Smooth muscle cell (in vitro differentiated cells): Measurements from ENCODE around the gene UBXN1. TPM values are rescaled to one million over a fixed set of nuclear protein-coding genes. Genes with fewer than 3 reads are reported as not detected.
"Not testable (repeated sequence)": the region's sequence is repeated elsewhere in the genome, so short reads cannot be mapped to it uniquely, and the experiment has no call there.

Experiments used
- DNase-seq: peaks from one replicate; lab custom pipeline; 2025; ENCODE audit not compliant: unreplicated experiment; lab: John Stamatoyannopoulos, UW
- H2AFZ ChIP-seq: fragments of 200-600 bp; sonication (generic); 2 replicates; pipeline ENCODE4 v1.6.0; 2016; ENCODE audit warnings: antibody characterized with exemption, low read depth, mild to moderate bottlenecking
- H3F3A ChIP-seq: fragments of 200-600 bp; sonication (generic); 2 replicates; pipeline ENCODE4 v1.6.0; 2017; ENCODE audit warnings: antibody characterized with exemption, low read depth
- H3K27ac ChIP-seq: fragments of 200-600 bp; sonication (generic); 2 replicates; pipeline ENCODE4 v1.5.1; 2016; ENCODE audit warnings: low read depth, mild to moderate bottlenecking
- H3K27me3 ChIP-seq: fragments of 200-600 bp; sonication (generic); 2 replicates; pipeline ENCODE4 v1.6.1; 2016; ENCODE audit warnings: low read depth, mild to moderate bottlenecking
- H3K36me3 ChIP-seq: fragments of 200-600 bp; sonication (generic); 2 replicates; pipeline ENCODE4 v1.5.1; 2016; ENCODE audit warnings: low read depth
- H3K4me1 ChIP-seq: fragments of 200-600 bp; sonication (generic); 2 replicates; pipeline ENCODE4 v1.5.1; 2016; ENCODE audit warnings: low read depth
- H3K4me2 ChIP-seq: fragments of 200-600 bp; sonication (generic); 2 replicates; pipeline ENCODE4 v1.6.0; 2016; ENCODE audit warnings: mild to moderate bottlenecking
- H3K4me3 ChIP-seq: fragments of 200-600 bp; sonication (generic); 2 replicates; pipeline ENCODE4 v1.5.1; 2016; ENCODE audit warnings: mild to moderate bottlenecking
- H3K79me2 ChIP-seq: fragments of 200-600 bp; sonication (generic); 2 replicates; pipeline ENCODE4 v1.6.0; 2016; ENCODE audit warnings: low read depth, mild to moderate bottlenecking
- H3K9ac ChIP-seq: fragments of 200-600 bp; sonication (generic); 2 replicates; pipeline ENCODE4 v1.6.0; 2016; ENCODE audit warnings: low read depth
- H3K9me3 ChIP-seq: fragments of 200-600 bp; sonication (generic); replicated peaks from 2 replicates; pipeline ENCODE4 v1.5.1; 2016; ENCODE audit warnings: low read depth
- H4K20me1 ChIP-seq: fragments of 200-600 bp; sonication (generic); 2 replicates; pipeline ENCODE4 v1.6.0; 2016; ENCODE audit warnings: low read depth
- CTCF ChIP-seq: fragments of 200-600 bp; sonication (generic); IDR thresholded peaks from 2 replicates; pipeline ENCODE4 v1.5.1; 2017; ENCODE audit warnings: borderline replicate concordance, mild to moderate bottlenecking, antibody characterized with exemption; ENCODE audit not compliant: insufficient read depth, poor library complexity, severe bottlenecking
- WGBS: methylation state at CpG from one replicate; pipeline ENCODE4 v1.1.7; 2016; ENCODE audit warnings: low lambda C conversion rate; 5-methylcytosine and 5-hydroxymethylcytosine counted together
- polyA plus RNA-seq: library from polyadenylated mRNA; unstranded; fragments of >200 nt; fragmentation: Nextera tagmentation; extraction: Ambion mirVana; gene quantifications from 2 replicates; pipeline ENCODE4 v1.2.1, GENCODE V29; 2016
- total RNA-seq: library from RNA; depleted of rRNA; stranded (reverse); fragments of >200 nt; gene quantifications from 2 replicates; pipeline ENCODE4 v1.2.3, GENCODE V29; 2014

UBXN1 gene
- total and polyA plus RNA-seq, 2 experiments from 2014 or later, result 58.1 to 73.5 TPM

- Histone ChIP-seq H3K27ac (peak overlapping the region; percentile 72), H3F3A (peaks cover 27% of the 10 kb centered on the region), H3K9ac (peak overlapping the region; percentile 95), H3K79me2 (peaks cover 24% of the 10 kb centered on the region), H3K9me3 (no peaks in the 10 kb centered on the region), H3K27me3 (no peaks in the 10 kb centered on the region), H2AFZ (no peak overlapping the region), H4K20me1 (no peaks in the 10 kb centered on the region), H3K36me3 (no peaks in the 10 kb centered on the region), H3K4me3 (peak overlapping the region; percentile 92), H3K4me2 (peak overlapping the region; percentile 91), H3K4me1 (peaks cover 7% of the 10 kb centered on the region)
- TF ChIP-seq CTCF, result no peak
- no peak for DNase-seq
- WGBS, result 93% methylated on average over 15 of the region's 15 CpGs
Measured at GRCh38 chr11:62677714-62678113, 1.2 kb downstream of the UBXN1 start.

GRCh38 chr11:62677156-62677555 is 1.7 kb downstream of the UBXN1 start:
- Histone ChIP-seq H3K4me1 (peaks cover 7% of the 10 kb centered on the region), H3K27ac (peak overlapping the region; percentile 10), H3K4me3 (no peak overlapping the region), H3K79me2 (peaks cover 24% of the 10 kb centered on the region), H3F3A (peaks cover 27% of the 10 kb centered on the region), H3K27me3 (no peaks in the 10 kb centered on the region), H3K9me3 (no peaks in the 10 kb centered on the region), H4K20me1 (no peaks in the 10 kb centered on the region), H2AFZ (no peak overlapping the region), H3K36me3 (no peaks in the 10 kb centered on the region), H3K4me2 (no peak overlapping the region), H3K9ac (peak overlapping the region; percentile 9)
- DNase-seq, result no peak
- WGBS, result 94% methylated on average over 6 of the region's 6 CpGs
- TF ChIP-seq CTCF, result no peak

GRCh38 chr11:62676698-62677097 is 2.2 kb downstream of the UBXN1 start:
- H3K36me3 ChIP-seq, result no peaks in the 10 kb centered on the region
- no peaks in the 10 kb centered on the region for H3K9me3 ChIP-seq
- peaks cover 27% of the 10 kb centered on the region for H3F3A ChIP-seq
- H3K79me2 ChIP-seq, result peaks cover 24% of the 10 kb centered on the region
- H3K4me2 ChIP-seq, result no peak overlapping the region
- no peak for TF ChIP-seq CTCF
- DNase-seq, result no peak
- no peak overlapping the region for H3K27ac ChIP-seq
- no peaks in the 10 kb centered on the region for H4K20me1 ChIP-seq
- H3K4me3 ChIP-seq, result no peak overlapping the region
- H3K4me1 ChIP-seq, result peaks cover 7% of the 10 kb centered on the region
- no peak overlapping the region for H2AFZ ChIP-seq
- 87% methylated on average over 6 of the region's 6 CpGs for WGBS
- H3K27me3 ChIP-seq, result no peaks in the 10 kb centered on the region
- H3K9ac ChIP-seq, result no peak overlapping the region

GRCh38 chr11:62675415-62675814 is 3.5 kb downstream of the UBXN1 start:
- not testable (repeated sequence) for H3K27ac ChIP-seq, H3K4me2 ChIP-seq, DNase-seq, H3K9ac ChIP-seq, H2AFZ ChIP-seq, H3K36me3 ChIP-seq, H3K9me3 ChIP-seq, H3K27me3 ChIP-seq, H4K20me1 ChIP-seq, H3K4me3 ChIP-seq
- 93% methylated on average over 10 of the region's 10 CpGs for WGBS
- peaks cover 24% of the 10 kb centered on the region for H3K79me2 ChIP-seq
- H3K4me1 ChIP-seq, result peaks cover 11% of the 10 kb centered on the region
- peaks cover 23% of the 10 kb centered on the region for H3F3A ChIP-seq
